SK-N-DZ (cell line): ENCODE data around the gene HSH2D. TPM values are rescaled to one million over a fixed set of nuclear protein-coding genes. Genes with fewer than 3 reads are reported as not detected.
"Not testable (repeated sequence)": the region's sequence is repeated elsewhere in the genome, so short reads cannot be mapped to it uniquely, and the experiment has no call there.

ENCODE experiments used
- DNase-seq: peaks from one replicate; pipeline ENCODE4 v3.0.0-alpha.2; 2015; ENCODE audit warnings: low spot score
- polyA plus RNA-seq, 2 experiments: library from polyadenylated mRNA; depleted of rRNA; stranded (reverse); fragments of >200 nt; gene quantifications; 2 replicates each; pipeline ENCODE4 v1.2.3, GENCODE V29; 2014

HSH2D gene
- polyA plus RNA-seq (2014; cell fraction: cytosol; rRNA removed), result not detected in 2 replicates
- not detected in 2 replicates for polyA plus RNA-seq (2014; cell fraction: nucleus; rRNA removed)

GRCh38 chr19:16143399-16144215 lies at the start of gene HSH2D:
HSH2D (plus strand) TSS chr19:16143685; CDS start chr19:16148751, 5,066 bp downstream.
- no peak for DNase-seq

GRCh38 chr19:16094360-16095070 lies 49.0 kb upstream of the HSH2D start:
- no peak for DNase-seq

- DNase-seq, result no peak
Observed at GRCh38 chr19:16095071-16095571, 48.4 kb upstream of the HSH2D start.

GRCh38 chr19:16096280-16096855 lies 47.1 kb upstream of the HSH2D start:
- no peak for DNase-seq

GRCh38 chr19:16098416-16098768 lies 45.1 kb upstream of the HSH2D start:
- DNase-seq, result no peak

GRCh38 chr19:16098821-16099220 lies 44.7 kb upstream of the HSH2D start:
- no peak for DNase-seq

- not testable (repeated sequence) for DNase-seq
Observed at GRCh38 chr19:16099314-16099965, 44.0 kb upstream of the HSH2D start.

GRCh38 chr19:16100524-16100923 lies 43.0 kb upstream of the HSH2D start:
- DNase-seq, result no peak

GRCh38 chr19:16104722-16105121 lies 38.8 kb upstream of the HSH2D start:
- DNase-seq, result no peak

- no peak for DNase-seq
Observed at GRCh38 chr19:16106121-16106520, 37.4 kb upstream of the HSH2D start.

- DNase-seq, result peak; percentile 98
Observed at GRCh38 chr19:16111160-16111908, 32.2 kb upstream of the HSH2D start, which contains the start of gene RAB8A. RAB8A (plus strand) TSS chr19:16111889; CDS start chr19:16111902, 13 bp downstream.

- no peak for DNase-seq
Observed at GRCh38 chr19:16111909-16112752, 31.4 kb upstream of the HSH2D start.

- no peak for DNase-seq
Observed at GRCh38 chr19:16112778-16113177, 30.7 kb upstream of the HSH2D start.

- no peak for DNase-seq
Observed at GRCh38 chr19:16113727-16114126, 29.8 kb upstream of the HSH2D start.

GRCh38 chr19:16115301-16116039 lies 28.0 kb upstream of the HSH2D start:
- DNase-seq, result no peak

GRCh38 chr19:16116067-16116466 lies 27.4 kb upstream of the HSH2D start:
- DNase-seq, result no peak

GRCh38 chr19:16117594-16118033 lies 25.9 kb upstream of the HSH2D start:
- DNase-seq, result no peak

- DNase-seq, result no peak
Observed at GRCh38 chr19:16118489-16119033, 24.9 kb upstream of the HSH2D start.
